Endothelial cell of umbilical vein (primary cell): ENCODE measurements around the gene DPP6.

Experiments used
- EZH2 ChIP-seq: IDR thresholded peaks from 2 replicates; pipeline ENCODE4 v1.6.1; 2012; ENCODE audit warnings: borderline replicate concordance, low read depth, mild to moderate bottlenecking, moderate library complexity, low read length, inconsistent platforms; ENCODE audit not compliant: severe bottlenecking
- GATA2 ChIP-seq: IDR thresholded peaks from 2 replicates; pipeline ENCODE4 v1.7.0; 2011; ENCODE audit warnings: low read depth, mild to moderate bottlenecking, moderate library complexity, mixed read lengths, low read length; ENCODE audit not compliant: insufficient read length, insufficient read depth
- MYC ChIP-seq: IDR thresholded peaks from one replicate; pipeline ENCODE4 v1.6.1; 2011; ENCODE audit warnings: mild to moderate bottlenecking, low read depth, low read length
- POLR2A ChIP-seq: IDR thresholded peaks from 2 replicates; pipeline ENCODE4 v1.6.1; 2012; ENCODE audit warnings: low read depth, mild to moderate bottlenecking, control low read depth, low read length
- POLR2AphosphoS5 ChIP-seq: IDR thresholded peaks from 2 replicates; pipeline ENCODE4 v1.6.1; 2012; ENCODE audit warnings: low read depth, mild to moderate bottlenecking, control low read depth, low read length, moderate library complexity; ENCODE audit not compliant: insufficient read depth
- TF ChIP-seq, protein P1 (sequence below), 2 donors: IDR thresholded peaks; 1 replicate in 1 of 2; 2 replicates in 1 of 2; pipeline ENCODE4 v1.5.1; 2011; ENCODE audit warnings: low read length in 2 of 2, mild to moderate bottlenecking in 2 of 2, moderate library complexity in 2 of 2, control low read depth in 1 of 2, inconsistent platforms in 1 of 2, low read depth in 1 of 2; ENCODE audit not compliant: insufficient read depth in 1 of 2; ENCODE audit errors: extremely low read depth in 1 of 2

DNA sequence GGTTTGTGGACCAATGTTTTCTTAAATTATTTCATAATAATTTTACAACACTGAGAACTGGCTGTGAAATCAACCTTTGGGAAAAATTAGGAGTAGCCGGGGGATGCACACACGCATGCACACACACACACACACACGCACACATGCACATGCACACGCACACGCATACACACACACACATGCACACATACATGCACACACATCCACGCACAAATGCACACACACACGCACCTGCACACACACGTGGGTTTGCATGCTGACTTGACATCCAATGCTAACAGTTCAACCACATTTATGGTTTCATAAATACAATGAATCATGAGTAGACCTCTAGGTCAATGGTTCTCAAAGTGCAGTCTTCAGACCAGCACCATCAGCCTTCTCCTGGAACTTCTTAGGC, 354.1 kb downstream of the DPP6 start:
- TF ChIP-seq, protein P1, sequence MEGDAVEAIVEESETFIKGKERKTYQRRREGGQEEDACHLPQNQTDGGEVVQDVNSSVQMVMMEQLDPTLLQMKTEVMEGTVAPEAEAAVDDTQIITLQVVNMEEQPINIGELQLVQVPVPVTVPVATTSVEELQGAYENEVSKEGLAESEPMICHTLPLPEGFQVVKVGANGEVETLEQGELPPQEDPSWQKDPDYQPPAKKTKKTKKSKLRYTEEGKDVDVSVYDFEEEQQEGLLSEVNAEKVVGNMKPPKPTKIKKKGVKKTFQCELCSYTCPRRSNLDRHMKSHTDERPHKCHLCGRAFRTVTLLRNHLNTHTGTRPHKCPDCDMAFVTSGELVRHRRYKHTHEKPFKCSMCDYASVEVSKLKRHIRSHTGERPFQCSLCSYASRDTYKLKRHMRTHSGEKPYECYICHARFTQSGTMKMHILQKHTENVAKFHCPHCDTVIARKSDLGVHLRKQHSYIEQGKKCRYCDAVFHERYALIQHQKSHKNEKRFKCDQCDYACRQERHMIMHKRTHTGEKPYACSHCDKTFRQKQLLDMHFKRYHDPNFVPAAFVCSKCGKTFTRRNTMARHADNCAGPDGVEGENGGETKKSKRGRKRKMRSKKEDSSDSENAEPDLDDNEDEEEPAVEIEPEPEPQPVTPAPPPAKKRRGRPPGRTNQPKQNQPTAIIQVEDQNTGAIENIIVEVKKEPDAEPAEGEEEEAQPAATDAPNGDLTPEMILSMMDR (IDR thresholded peaks at IDR 0.05; ENCODE audit: extremely low read depth in 1 of 2, insufficient read depth in 1 of 2, low read depth in 1 of 2, low read length in 2 of 2) = no peak
- TF ChIP-seq POLR2A = no peak
- no peak for TF ChIP-seq POLR2AphosphoS5
- TF ChIP-seq GATA2 = no peak
- TF ChIP-seq MYC = no peak
- TF ChIP-seq EZH2 = no peak
